Measurements from ENCODE around the gene RNU6-8.
A peak's percentile ranks its signal among the peaks of the same experiment; 100 is the strongest.

RNU6-8 gene

GRCh38 chr14:32166924-32167323 is 36.1 kb downstream of the RNU6-8 start:
- H3K4me2 ChIP-seq (ENCODE audit: low read length), result no peak overlapping the region
- TF ChIP-seq EZH2phosphoT487 (IDR thresholded peaks at IDR 0.05; ENCODE audit: low read depth) (no peak), CTCF (IDR thresholded peaks at IDR 0.05; ENCODE audit: low read depth, low read length) (no peak)
- H3K4me3 ChIP-seq (ENCODE audit: low read length), result no peak overlapping the region
- H3K36me3 ChIP-seq (replicated peaks; ENCODE audit: low read depth, low read length), result no peaks in the 10 kb centered on the region
- H3K9ac ChIP-seq (ENCODE audit: low read length), result no peak overlapping the region
- peaks cover 9% of the 10 kb centered on the region for H3K4me1 ChIP-seq (ENCODE audit: low read length)
- no peaks in the 10 kb centered on the region for H3K27me3 ChIP-seq (ENCODE audit: low read depth, low read length)
- no peaks in the 10 kb centered on the region for H3K9me3 ChIP-seq (ENCODE audit: insufficient read depth, low read length)
- no peaks in the 10 kb centered on the region for H4K20me1 ChIP-seq (ENCODE audit: insufficient read depth, low read length)
- H3K79me2 ChIP-seq (ENCODE audit: low read length), result no peaks in the 10 kb centered on the region
- H3K27ac ChIP-seq (ENCODE audit: low read length), result no peak overlapping the region
- H2AFZ ChIP-seq (ENCODE audit: low read depth, low read length), result no peak overlapping the region

- no peak overlapping the region for H3K4me3 ChIP-seq (ENCODE audit: low read length)
- 0 out of 2 replicates have a peak overlapping the region, but pooled peaks have one; percentile 3 for H3K4me2 ChIP-seq (ENCODE audit: low read length)
- no peak overlapping the region for H3K27ac ChIP-seq (ENCODE audit: low read length)
- peaks cover 9% of the 10 kb centered on the region for H3K4me1 ChIP-seq (ENCODE audit: low read length)
- TF ChIP-seq EZH2phosphoT487 (IDR thresholded peaks at IDR 0.05; ENCODE audit: low read depth) (no peak), CTCF (IDR thresholded peaks at IDR 0.05; ENCODE audit: low read depth, low read length) (no peak)
- no peak overlapping the region for H2AFZ ChIP-seq (ENCODE audit: low read depth, low read length)
- H3K9ac ChIP-seq (ENCODE audit: low read length), result no peak overlapping the region
- H3K9me3 ChIP-seq (ENCODE audit: insufficient read depth, low read length), result no peaks in the 10 kb centered on the region
- H4K20me1 ChIP-seq (ENCODE audit: insufficient read depth, low read length), result no peaks in the 10 kb centered on the region
- H3K79me2 ChIP-seq (ENCODE audit: low read length), result no peaks in the 10 kb centered on the region
- no peaks in the 10 kb centered on the region for H3K27me3 ChIP-seq (ENCODE audit: low read depth, low read length)
- no peaks in the 10 kb centered on the region for H3K36me3 ChIP-seq (replicated peaks; ENCODE audit: low read depth, low read length)
Observed at GRCh38 chr14:32166029-32166428, 37.0 kb downstream of the RNU6-8 start.
